Ishikawa (cell line): ENCODE results near the gene RASD2.

Experiments
- CEBPB ChIP-seq: IDR thresholded peaks from 2 replicates; pipeline ENCODE4 v1.6.1; 2012
- CREB1 ChIP-seq: IDR thresholded peaks from 2 replicates; pipeline ENCODE4 v1.6.1; 2012; ENCODE audit warnings: low read depth
- EP300 ChIP-seq: IDR thresholded peaks from 2 replicates; pipeline ENCODE4 v1.6.1; 2012; ENCODE audit warnings: borderline replicate concordance
- MAX ChIP-seq: IDR thresholded peaks from 2 replicates; pipeline ENCODE4 v1.6.1; 2012
- NFIC ChIP-seq: IDR thresholded peaks from 2 replicates; pipeline ENCODE4 v1.6.1; 2012
- RAD21 ChIP-seq: IDR thresholded peaks from 2 replicates; pipeline ENCODE4 v1.6.1; 2012; ENCODE audit warnings: low read depth
- REST ChIP-seq: IDR thresholded peaks from 2 replicates; pipeline ENCODE4 v1.6.1; 2012; ENCODE audit warnings: low read depth, mild to moderate bottlenecking
- TAF1 ChIP-seq: IDR thresholded peaks from 2 replicates; pipeline ENCODE4 v1.6.1; 2012; ENCODE audit warnings: low read depth, mild to moderate bottlenecking
- YY1 ChIP-seq: IDR thresholded peaks from 2 replicates; pipeline ENCODE4 v1.6.1; 2012; ENCODE audit warnings: low read depth

GRCh38 chr22:35555946-35556547, 15.4 kb downstream of the RASD2 start:
- TF ChIP-seq CEBPB (no peak), NFIC (no peak), CREB1 (no peak), EP300 (no peak), MAX (no peak), YY1 (no peak), RAD21 (no peak), TAF1 (no peak), REST (no peak)
